Breast epithelium (tissue), 3 donors: ENCODE measurements around the gene TOX2.

Experiments used
- POLR2A ChIP-seq: fragments of 450-650 bp; IDR thresholded peaks from one replicate; pipeline ENCODE4 v1.6.1; 2016; ENCODE audit warnings: antibody characterized with exemption, mild to moderate bottlenecking, moderate library complexity
- POLR2AphosphoS5 ChIP-seq, 3 donors: sonication (generic); formaldehyde crosslinking; IDR thresholded peaks; one replicate each; pipeline ENCODE4 v1.6.1; 2017; ENCODE audit warnings: antibody characterized with exemption in 3 of 3
- TF ChIP-seq, protein P1 (sequence below), 3 donors: fragments of 450-650 bp; IDR thresholded peaks; one replicate each; pipeline ENCODE4 v1.5.1; 2016 to 2017; ENCODE audit warnings: antibody characterized with exemption in 3 of 3, mild to moderate bottlenecking in 3 of 3, moderate library complexity in 3 of 3

GRCh38 chr20:44081476-44081875 is 166.8 kb downstream of the TOX2 start:
- TF ChIP-seq POLR2A (no peak), POLR2AphosphoS5 (IDR thresholded peaks at IDR 0.05) (no peak)
- TF ChIP-seq, protein P1, sequence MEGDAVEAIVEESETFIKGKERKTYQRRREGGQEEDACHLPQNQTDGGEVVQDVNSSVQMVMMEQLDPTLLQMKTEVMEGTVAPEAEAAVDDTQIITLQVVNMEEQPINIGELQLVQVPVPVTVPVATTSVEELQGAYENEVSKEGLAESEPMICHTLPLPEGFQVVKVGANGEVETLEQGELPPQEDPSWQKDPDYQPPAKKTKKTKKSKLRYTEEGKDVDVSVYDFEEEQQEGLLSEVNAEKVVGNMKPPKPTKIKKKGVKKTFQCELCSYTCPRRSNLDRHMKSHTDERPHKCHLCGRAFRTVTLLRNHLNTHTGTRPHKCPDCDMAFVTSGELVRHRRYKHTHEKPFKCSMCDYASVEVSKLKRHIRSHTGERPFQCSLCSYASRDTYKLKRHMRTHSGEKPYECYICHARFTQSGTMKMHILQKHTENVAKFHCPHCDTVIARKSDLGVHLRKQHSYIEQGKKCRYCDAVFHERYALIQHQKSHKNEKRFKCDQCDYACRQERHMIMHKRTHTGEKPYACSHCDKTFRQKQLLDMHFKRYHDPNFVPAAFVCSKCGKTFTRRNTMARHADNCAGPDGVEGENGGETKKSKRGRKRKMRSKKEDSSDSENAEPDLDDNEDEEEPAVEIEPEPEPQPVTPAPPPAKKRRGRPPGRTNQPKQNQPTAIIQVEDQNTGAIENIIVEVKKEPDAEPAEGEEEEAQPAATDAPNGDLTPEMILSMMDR (IDR thresholded peaks at IDR 0.05): no peak
